ENCODE measurements around the gene GRK3.

GRCh38 chr22:25534724-25535123 is 29.8 kb upstream of the GRK3 start:
- TF ChIP-seq CTCF (conservative IDR thresholded peaks at IDR 0.05 in 1 of 2, IDR thresholded peaks at IDR 0.05 in 1 of 2; ENCODE audit: extremely low read depth in 1 of 2, insufficient read depth in 1 of 2, low read depth in 1 of 2, low read length in 2 of 2) (no peak), EZH2 (IDR thresholded peaks at IDR 0.05; ENCODE audit: borderline replicate concordance, low read length) (no peak)

Measured in mammary epithelial cell (primary cell).